Urinary bladder (tissue), 4 donors: ENCODE results near the gene PITX2. TPM values are rescaled to one million over a fixed set of nuclear protein-coding genes. Genes with fewer than 3 reads are reported as not detected.
A peak's percentile ranks its signal among the peaks of the same experiment; 100 is the strongest.

Experiments used
- DNase-seq: peaks from one replicate; pipeline ENCODE4 v3.0.0-alpha.2; 2015; ENCODE audit errors: extremely low spot score
- H3K27ac ChIP-seq: one replicate; pipeline ENCODE4 v1.5.1; 2013; ENCODE audit warnings: low read depth, mild to moderate bottlenecking, moderate library complexity
- H3K36me3 ChIP-seq: one replicate; pipeline ENCODE4 v1.6.1; 2013; ENCODE audit warnings: mild to moderate bottlenecking, moderate library complexity; ENCODE audit not compliant: insufficient read depth
- H3K4me1 ChIP-seq: one replicate; pipeline ENCODE4 v1.6.1; 2013; ENCODE audit warnings: mild to moderate bottlenecking, moderate library complexity; ENCODE audit not compliant: insufficient read depth
- H3K4me3 ChIP-seq: one replicate; pipeline ENCODE4 v1.5.1; 2013; ENCODE audit warnings: low read depth, low read length
- WGBS: extraction: QIAGEN DNeasy Blood & Tissue Kit; methylation state at CpG from one replicate; pipeline ENCODE4 v1.1.7; 2013; 5-methylcytosine and 5-hydroxymethylcytosine counted together
- polyA plus RNA-seq: library from polyadenylated mRNA; stranded (reverse); fragments of 200-250 nt; gene quantifications from one replicate; pipeline ENCODE4 v1.2.3, GENCODE V29; 2013
- total RNA-seq: library from RNA; depleted of rRNA; stranded (reverse); fragments of >200 nt; gene quantifications from one replicate; pipeline ENCODE4 v1.2.3, GENCODE V29; 2014
- donor health status: healthy with polysubstance abuse.
- donor health status: healthy.

PITX2 gene
- total and polyA plus RNA-seq, 2 donors, result 30.4 to 76.0 TPM

DNA sequence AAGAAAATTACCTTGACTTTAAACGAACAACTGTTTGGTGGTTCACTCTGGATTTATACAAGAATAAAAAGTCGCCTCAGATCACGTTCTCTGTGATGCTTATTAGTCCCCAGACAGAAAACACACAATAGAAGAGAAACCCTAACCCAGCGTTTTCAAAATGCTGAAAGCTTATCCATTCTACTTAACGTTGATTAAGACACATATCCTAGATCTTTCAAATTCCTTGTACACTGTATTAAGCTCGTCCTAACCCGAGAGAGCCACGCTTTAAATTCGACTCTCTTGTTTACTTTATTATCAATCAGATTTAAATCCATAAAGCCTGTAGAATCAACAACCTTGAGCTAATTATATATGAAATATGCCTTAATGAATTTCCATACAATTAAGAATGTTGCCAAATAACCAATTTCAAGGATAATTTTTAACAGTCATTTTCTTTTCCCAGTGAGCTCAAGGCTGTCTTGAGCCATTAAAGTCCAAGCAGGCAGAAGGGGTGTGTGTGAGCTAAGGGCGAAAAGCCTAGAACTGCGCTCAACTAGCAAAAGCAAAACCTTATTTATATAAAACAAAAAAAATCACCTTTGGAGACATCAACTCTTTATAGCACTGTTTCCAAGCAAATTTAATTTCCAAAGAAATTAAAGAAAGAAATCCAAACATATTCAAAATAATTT lies 981 bp upstream of the PITX2 start:
- no peak for DNase-seq
- Histone ChIP-seq H3K36me3 (no peaks in the 10 kb centered on the region), H3K4me1 (no peaks in the 10 kb centered on the region), H3K27ac (no peak overlapping the region), H3K4me3 (no peak overlapping the region)
- 31% methylated on average over 11 of the region's 11 CpGs for WGBS

DNA sequence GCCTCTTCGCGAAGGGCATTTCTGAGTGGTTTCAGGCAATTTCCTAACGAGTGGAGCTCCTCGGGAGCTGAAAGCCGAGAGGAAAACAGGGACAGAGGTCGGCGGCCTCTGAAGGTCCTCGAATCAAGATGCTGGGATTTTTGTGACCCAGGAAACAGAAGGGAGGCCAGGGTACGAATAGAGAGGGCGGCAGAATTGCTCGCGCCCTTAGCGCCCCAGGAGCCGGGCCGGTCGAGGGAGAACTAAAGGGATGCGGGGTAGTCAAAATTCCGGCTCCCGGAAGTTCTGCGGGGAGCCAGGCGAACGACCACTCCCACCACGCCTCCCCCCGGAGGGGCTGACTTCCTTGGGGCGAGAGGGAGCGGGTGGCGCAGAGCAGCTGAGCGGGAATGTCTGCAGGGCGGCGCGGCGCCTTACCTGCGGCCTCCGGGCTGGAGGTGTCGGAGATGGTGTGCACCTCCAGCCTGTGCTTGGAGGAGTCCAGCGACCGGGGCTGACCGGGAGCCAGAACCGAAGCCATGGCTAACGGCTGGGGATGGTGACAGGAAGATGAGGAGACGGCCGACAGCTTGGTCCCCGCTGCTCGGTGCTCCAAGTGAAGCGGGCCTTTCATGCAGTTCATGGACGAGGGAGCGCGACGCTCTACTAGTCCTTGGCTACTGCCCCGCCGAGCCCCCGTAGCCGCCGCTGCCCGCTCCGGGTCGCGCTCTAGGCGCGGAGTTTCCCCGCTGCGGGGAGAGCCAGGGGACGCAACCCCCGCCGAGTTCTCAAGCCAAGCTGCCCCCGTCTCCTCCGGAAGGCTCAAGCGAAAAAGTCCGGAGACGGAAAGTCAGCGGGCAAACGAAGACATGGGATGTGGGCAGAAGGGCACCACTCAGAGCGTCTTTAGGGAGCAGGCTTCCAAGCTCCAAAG lies 782 bp downstream of the PITX2 start:
- Histone ChIP-seq H3K27ac (peak overlapping the region; percentile 55), H3K4me1 (no peaks in the 10 kb centered on the region)

DNA sequence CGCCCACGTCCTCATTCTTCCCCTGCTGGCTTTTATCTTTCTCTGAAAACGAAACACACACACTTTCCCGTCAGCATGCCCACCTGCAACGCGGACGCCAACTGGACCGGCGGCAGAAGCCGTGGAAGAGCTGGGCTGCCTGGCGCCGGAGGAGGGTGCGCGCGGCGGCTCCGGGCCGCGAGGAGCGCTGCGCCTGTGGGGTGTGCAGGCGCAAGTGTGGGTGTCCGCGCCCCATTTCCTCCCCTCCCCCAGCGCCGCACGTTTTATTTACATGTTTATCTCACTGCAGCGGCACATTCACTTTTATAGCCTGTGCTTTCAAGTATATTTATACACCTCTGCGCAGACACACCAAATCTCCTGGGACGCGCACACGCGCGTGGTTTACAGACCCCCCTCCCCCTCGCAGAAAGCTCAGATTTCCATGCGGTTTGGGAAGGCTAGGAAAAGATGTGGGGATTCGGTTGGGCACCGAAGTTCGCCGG lies 1.5 kb downstream of the PITX2 start:
- peak overlapping the region; percentile 78 for H3K4me3 ChIP-seq

More for the DNA sequence above, 782 bp downstream of the PITX2 start:
- DNase-seq, result no peak
- peak overlapping the region; percentile 78 for H3K4me3 ChIP-seq
- 1% methylated on average over 73 of the region's 73 CpGs for WGBS
- H3K36me3 ChIP-seq, result no peaks in the 10 kb centered on the region

DNA sequence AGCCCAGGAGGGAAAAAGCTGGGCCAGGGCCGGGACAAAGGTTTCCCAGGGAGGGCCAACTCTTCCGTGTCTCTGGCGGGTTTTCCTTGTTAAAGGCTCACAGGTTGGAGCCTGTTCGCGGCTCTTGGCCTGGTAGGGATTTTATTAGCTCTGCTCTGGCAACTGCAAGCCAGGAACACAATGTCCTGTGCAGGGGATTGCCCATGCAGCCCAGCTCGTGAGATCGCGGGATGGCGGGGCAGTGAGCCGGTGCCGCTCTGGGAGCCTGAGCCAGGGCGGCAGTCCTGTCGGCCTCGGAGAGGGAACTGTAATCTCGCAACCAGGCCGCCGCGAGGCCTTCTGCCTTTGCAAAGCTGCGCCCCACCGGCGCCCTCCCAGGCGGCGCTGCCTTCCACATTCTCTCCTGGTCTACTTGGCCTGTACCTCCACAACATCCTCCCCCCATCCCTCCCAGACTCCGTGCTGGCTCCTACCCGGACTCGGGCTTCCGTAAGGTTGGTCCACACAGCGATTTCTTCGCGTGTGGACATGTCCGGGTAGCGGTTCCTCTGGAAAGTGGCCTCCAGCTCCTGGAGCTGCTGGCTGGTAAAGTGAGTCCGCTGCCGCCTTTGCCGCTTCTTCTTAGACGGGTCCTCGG lies 2.1 kb downstream of the PITX2 start:
- peak overlapping the region; percentile 78 for H3K4me3 ChIP-seq
- WGBS, result 5% methylated on average over 37 of the region's 37 CpGs
- H3K36me3 ChIP-seq, result no peaks in the 10 kb centered on the region
- peak overlapping the region; percentile 84 for H3K27ac ChIP-seq
- no peak for DNase-seq
- no peaks in the 10 kb centered on the region for H3K4me1 ChIP-seq

More for the DNA sequence above, 1.5 kb downstream of the PITX2 start:
- no peak for DNase-seq
- H3K36me3 ChIP-seq, result no peaks in the 10 kb centered on the region
- no peaks in the 10 kb centered on the region for H3K4me1 ChIP-seq
- peak overlapping the region; percentile 84 for H3K27ac ChIP-seq
- WGBS, result 2% methylated on average over 40 of the region's 40 CpGs

DNA sequence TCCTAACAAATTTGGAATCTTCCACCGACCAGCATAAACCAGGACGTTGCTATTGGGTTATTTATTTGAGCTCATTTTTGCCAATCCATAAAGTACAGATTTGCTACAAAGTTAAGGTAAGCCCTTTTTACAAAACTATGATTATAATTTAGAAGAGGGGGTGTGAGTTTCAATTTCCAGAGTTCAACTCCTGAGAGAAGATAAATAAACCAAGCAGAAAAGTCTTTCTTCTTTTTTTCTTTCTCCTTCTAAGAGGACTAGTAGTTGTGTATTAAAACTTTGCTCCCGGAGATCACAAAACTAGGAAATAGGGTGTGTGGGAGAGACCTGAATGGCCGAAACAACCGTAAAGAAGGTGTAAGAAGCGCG lies 2.6 kb downstream of the PITX2 start:
- H3K4me3 ChIP-seq, result peak overlapping the region; percentile 78
- WGBS, result 22% methylated on average over 7 of the region's 7 CpGs
- no peaks in the 10 kb centered on the region for H3K4me1 ChIP-seq
- no peaks in the 10 kb centered on the region for H3K36me3 ChIP-seq
- peak overlapping the region; percentile 84 for H3K27ac ChIP-seq
- no peak for DNase-seq

DNA sequence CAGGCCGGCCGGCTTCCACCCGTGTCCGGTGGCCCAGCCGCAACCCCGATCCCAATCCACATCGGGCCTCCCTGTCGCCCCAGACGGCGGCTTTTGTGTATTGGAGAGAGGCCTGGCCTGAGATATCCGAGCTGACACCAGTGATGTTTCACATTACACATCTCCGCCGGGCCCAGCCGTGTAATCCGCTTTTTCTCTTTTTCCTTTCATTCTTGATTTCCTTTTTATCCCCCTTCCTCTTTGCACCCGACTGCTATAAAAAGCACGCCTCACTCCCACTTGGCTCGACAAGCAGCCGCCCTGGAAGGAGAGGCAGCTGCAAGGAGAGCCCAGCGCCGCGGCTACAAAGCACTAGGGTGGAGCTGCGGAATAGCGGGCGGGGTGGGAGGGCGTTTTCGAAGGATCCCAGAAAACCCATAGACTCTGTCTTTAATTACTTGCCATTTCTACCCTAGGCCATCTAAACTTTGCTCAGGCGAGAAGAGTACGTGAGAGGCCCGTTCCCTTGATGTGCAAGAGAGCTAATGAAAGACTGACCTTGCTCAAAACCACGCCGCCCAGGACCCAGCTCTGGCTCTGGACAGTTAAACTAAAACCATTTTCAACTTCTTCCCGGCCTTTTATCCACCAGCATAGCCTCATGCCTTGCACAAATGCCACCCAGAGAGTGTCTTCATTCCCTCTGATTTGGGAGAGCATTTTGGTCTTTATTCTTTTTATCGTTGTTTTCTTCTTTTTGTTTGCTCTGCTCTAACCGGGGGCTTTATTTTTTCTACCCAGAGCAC lies 3.2 kb downstream of the PITX2 start:
- peak overlapping the region; percentile 78 for H3K4me3 ChIP-seq
- no peak for DNase-seq
- H3K4me1 ChIP-seq, result no peaks in the 10 kb centered on the region
- 11% methylated on average over 35 of the region's 35 CpGs for WGBS
- H3K27ac ChIP-seq, result peak overlapping the region; percentile 84
- H3K36me3 ChIP-seq, result no peaks in the 10 kb centered on the region

DNA sequence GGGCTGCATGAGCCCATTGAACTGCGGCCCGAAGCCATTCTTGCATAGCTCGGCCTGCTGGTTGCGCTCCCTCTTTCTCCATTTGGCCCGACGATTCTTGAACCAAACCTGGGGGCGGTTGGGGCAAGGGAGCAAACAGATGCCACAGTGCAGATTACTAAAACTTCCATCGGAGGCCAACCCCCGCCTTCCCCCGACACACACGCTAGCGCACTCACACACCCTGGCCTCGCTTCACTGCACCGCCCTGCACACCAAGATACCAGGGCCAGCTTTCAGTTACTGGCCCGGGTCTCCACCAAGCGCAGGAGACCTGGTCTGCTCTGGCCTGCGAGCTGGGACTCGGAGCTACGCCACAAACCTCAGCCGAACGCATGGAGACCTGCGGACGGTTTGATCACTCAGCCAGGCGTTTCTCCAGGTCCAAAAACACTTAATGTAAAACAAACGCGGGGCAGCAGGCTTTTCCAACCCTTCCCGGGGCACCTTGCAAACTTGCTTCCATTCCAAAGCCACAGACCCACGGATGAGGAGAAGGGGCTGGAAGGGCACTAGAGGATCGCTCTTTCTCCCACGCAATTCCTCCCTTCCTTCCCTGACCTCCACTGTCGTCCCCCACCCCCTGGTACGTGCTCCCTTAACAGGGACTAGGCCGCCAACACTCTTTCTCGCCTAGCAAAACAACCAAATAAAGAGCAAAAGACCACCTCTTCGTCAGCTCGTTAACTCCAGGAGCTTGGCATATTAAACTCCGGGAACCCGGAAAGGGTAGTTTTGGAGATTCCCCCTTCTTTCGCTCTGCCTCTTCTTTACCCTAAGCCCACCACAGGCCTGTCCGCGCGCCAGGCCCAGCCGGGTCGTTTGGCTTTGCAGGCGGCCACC lies 4.1 kb downstream of the PITX2 start:
- Histone ChIP-seq H3K27ac (peak overlapping the region; percentile 84), H3K36me3 (no peaks in the 10 kb centered on the region), H3K4me3 (peak overlapping the region; percentile 78), H3K4me1 (no peaks in the 10 kb centered on the region)
- DNase-seq, result no peak
- WGBS, result 21% methylated on average over 45 of the region's 45 CpGs

DNA sequence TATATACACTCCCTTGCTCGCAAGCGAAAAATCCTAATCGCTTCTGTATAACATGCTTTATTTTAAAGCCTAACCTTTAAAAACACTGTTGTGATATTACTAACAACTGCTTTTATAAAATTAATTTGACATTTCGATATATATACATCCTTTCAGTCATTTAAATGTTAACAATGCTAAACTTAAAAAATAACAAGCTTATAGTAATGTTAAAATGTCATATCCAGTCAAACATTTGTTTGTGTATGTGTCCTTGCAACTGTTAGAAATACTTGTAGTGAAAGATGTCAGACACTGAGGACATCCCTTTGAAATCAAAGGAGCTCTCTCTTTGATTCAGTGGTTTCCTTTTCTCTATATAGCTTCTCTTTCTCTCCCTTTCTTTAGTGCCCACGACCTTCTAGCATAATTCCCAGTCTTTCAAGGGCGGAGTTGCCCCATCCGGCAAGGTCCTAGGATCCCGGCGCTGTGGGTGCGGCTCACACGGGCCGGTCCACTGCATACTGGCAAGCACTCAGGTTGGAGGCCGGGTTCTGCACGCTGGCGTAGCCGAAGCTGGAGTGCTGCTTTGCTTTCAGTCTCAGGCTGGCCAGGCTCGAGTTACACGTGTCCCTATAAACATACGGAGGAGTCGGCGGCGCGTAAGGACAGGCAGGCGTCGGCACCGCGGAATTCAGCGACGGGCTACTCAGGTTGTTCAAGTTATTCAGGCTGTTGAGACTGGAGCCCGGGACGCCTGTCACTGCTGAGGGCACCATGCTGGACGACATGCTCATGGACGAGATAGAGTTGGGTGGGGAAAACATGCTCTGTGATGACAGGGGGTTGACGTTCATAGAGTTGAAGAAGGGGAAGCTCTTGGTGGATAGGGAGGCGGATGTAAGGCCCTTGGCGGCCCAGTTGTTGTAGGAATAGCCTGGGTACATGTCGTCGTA lies 5.0 kb downstream of the PITX2 start:
- H3K4me1 ChIP-seq, result no peaks in the 10 kb centered on the region
- no peaks in the 10 kb centered on the region for H3K36me3 ChIP-seq
- DNase-seq, result no peak
- WGBS, result 13% methylated on average over 38 of the region's 38 CpGs
- peak overlapping the region; percentile 78 for H3K4me3 ChIP-seq
- H3K27ac ChIP-seq, result peak overlapping the region; percentile 84

DNA sequence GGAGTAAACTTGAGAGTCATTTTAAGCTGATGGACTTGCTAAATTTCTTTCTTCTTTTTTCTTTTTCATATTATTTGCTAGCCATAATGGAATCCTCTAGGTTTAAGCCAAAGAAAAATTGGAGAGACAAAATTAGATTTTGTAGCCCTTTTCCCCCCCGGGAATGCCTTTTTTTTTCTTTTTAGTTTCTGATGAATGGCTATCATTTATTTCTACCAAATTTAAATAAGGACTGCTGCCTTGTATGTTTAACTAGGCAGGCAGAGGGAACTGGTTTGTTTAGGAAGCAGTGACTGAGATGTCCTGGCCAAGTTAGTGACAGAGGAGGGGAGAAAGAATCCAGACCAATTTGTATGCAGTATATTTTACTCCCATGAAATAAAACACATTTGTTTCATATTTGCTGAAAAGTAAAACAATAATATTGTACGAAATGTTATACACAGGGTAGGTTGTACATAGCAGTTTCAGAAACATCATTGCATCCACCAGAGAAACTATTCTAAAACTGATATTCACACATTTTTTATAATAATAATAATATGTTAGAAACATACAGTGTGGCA lies 5.7 kb downstream of the PITX2 start:
- H3K27ac ChIP-seq, result no peak overlapping the region
- 23% methylated on average over 2 of the region's 2 CpGs for WGBS
- H3K36me3 ChIP-seq, result no peaks in the 10 kb centered on the region
- H3K4me3 ChIP-seq, result no peak overlapping the region
- DNase-seq, result no peak
- no peaks in the 10 kb centered on the region for H3K4me1 ChIP-seq

DNA sequence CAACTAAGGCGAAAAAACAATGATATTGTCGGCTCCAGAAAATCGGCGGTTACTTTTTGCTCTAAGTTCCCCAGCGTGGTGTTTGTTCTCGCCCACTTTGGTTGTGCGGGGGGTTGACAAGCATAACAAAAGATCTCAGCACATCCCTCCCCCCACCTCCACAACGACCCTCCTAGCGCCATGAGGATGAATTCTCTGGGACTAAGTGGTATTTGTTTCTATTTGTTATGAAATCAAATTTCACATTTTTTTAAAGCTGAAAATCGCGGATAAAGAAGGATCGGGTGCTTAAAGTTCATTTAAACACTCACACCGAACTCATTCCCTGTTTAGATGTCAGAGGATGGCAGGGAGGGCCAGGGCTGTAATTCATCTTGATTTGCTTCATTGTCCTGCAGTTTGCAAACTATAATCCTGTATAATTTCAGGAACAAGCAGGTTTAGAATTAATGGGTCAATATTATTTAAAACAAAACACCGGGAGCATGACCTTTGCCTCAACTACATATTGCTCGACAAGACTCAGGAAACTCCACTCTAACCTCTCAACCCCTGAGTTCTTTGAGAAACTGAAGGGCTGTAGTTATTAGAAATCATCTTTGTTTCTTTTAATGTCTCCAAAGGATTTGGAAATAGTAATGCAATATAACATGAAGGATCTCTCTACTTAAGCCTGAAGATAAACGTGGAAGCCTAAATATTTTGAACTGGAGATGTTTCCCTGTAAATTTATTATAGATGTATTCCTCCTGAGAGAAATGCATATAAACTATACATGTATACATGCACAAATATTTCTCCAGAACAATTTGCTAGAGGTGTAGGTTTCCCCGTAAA lies 6.4 kb downstream of the PITX2 start:
- Histone ChIP-seq H3K27ac (no peak overlapping the region), H3K4me3 (no peak overlapping the region), H3K36me3 (no peaks in the 10 kb centered on the region), H3K4me1 (peaks cover 2% of the 10 kb centered on the region)
- DNase-seq, result no peak
- WGBS, result 22% methylated on average over 17 of the region's 17 CpGs
